ENCODE data around the gene CD86. TPM values are rescaled to one million over a fixed set of nuclear protein-coding genes. Genes with fewer than 3 reads are reported as not detected.
"Not testable (repeated sequence)": the region's sequence is repeated elsewhere in the genome, so short reads cannot be mapped to it uniquely, and the experiment has no call there.

The CD86 gene
- 1 to 10 TPM; 1.8 to 4.1 (median 2.8) TPM for polyA plus RNA-seq (ENCODE audit: insufficient read length in 10 of 10)
- long read RNA-seq, donor 1: 0 reads
- long read RNA-seq, donor 2: 0 reads
- long read RNA-seq, donor 3: 0 reads
- long read RNA-seq, donor 4, partial matches to known transcripts: 0 of 1 reads
- long read RNA-seq, donor 4, other reads (novel, unspliced or antisense): 0 of 1 reads
- long read RNA-seq, donor 5, partial matches to known transcripts: 0 of 1 reads
- long read RNA-seq, donor 5, other reads (novel, unspliced or antisense): 0 of 1 reads
- long read RNA-seq, donor 6, partial matches to known transcripts: 0 of 1 reads
- long read RNA-seq, donor 6, other reads (novel, unspliced or antisense): 0 of 1 reads
- long read RNA-seq, donor 7: 0 reads
- long read RNA-seq, donor 8, partial matches to known transcripts: 0 of 1 reads
- long read RNA-seq, donor 8, other reads (novel, unspliced or antisense): 0 of 1 reads
- long read RNA-seq, donor 9: 0 reads

GRCh38 chr3:122055215-122055614 lies at the start of gene CD86:
Gene CD86 (plus strand): TSS chr3:122055362. CDS start chr3:122055490, 128 bp downstream.
- DNase-seq: peak in 2 of 3 donors; percentile 23 to 35

- no peak for DNase-seq
Measured at GRCh38 chr3:122006267-122006666, 48.9 kb upstream of the CD86 start.

GRCh38 chr3:122008166-122008565 lies 47.0 kb upstream of the CD86 start:
- no peak for DNase-seq

- DNase-seq: no peak
Measured at GRCh38 chr3:122010506-122010905, 44.7 kb upstream of the CD86 start.

- no peak for DNase-seq
Measured at GRCh38 chr3:122011396-122011795, 43.8 kb upstream of the CD86 start.

- DNase-seq: no peak
Measured at GRCh38 chr3:122012821-122013220, 42.3 kb upstream of the CD86 start.

- DNase-seq: no peak
Measured at GRCh38 chr3:122013448-122013925, 41.7 kb upstream of the CD86 start.

- no peak for DNase-seq
Measured at GRCh38 chr3:122014741-122015140, 40.4 kb upstream of the CD86 start.

GRCh38 chr3:122019493-122019892 lies 35.7 kb upstream of the CD86 start:
- DNase-seq: no peak

- no peak for DNase-seq
Measured at GRCh38 chr3:122021037-122021436, 34.1 kb upstream of the CD86 start.

- no peak for DNase-seq
Measured at GRCh38 chr3:122021811-122022401, 33.3 kb upstream of the CD86 start, which contains the start of gene ILDR1. Gene ILDR1 (minus strand): TSS chr3:122022247. CDS start chr3:122022077, 170 bp downstream.

- peak in 1 of 3 donors; percentile 12 for DNase-seq
Measured at GRCh38 chr3:122023335-122023910, 31.7 kb upstream of the CD86 start.

GRCh38 chr3:122024800-122025199 lies 30.4 kb upstream of the CD86 start:
- DNase-seq: no peak

- no peak for DNase-seq
Measured at GRCh38 chr3:122025296-122025695, 29.9 kb upstream of the CD86 start.

- DNase-seq: no peak
Measured at GRCh38 chr3:122030381-122031122, 24.6 kb upstream of the CD86 start.

GRCh38 chr3:122031123-122031468 lies 24.1 kb upstream of the CD86 start:
- no peak for DNase-seq

GRCh38 chr3:122032531-122032930 lies 22.6 kb upstream of the CD86 start:
- no peak for DNase-seq

GRCh38 chr3:122033023-122033422 lies 22.1 kb upstream of the CD86 start:
- no peak for DNase-seq

GRCh38 chr3:122047296-122047695 lies 7.9 kb upstream of the CD86 start:
- not testable (repeated sequence) for DNase-seq

- DNase-seq: not testable (repeated sequence)
Measured at GRCh38 chr3:122047773-122048172, 7.4 kb upstream of the CD86 start.

GRCh38 chr3:122052968-122053367 lies 2.2 kb upstream of the CD86 start:
- DNase-seq: no peak

GRCh38 chr3:122057671-122058070 lies 2.5 kb downstream of the CD86 start:
- DNase-seq: no peak

Data from muscle of back (tissue), 13 donors.